Neural cell (in vitro differentiated cells): Measurements from ENCODE around the gene C12orf60. TPM values are rescaled to one million over a fixed set of nuclear protein-coding genes. Genes with fewer than 3 reads are reported as not detected.

Experiments
- H2AFZ ChIP-seq: fragments of 200-600, 300-800 bp; sonication (generic), shearing (Covaris generic); 2 replicates; pipeline ENCODE4 v1.6.0; 2014; ENCODE audit warnings: low read depth, mild to moderate bottlenecking, antibody characterized with exemption, low read length, moderate library complexity
- H3F3A ChIP-seq: fragments of 200-600 bp; shearing (Covaris generic); 2 replicates; pipeline ENCODE4 v1.6.1; 2016; ENCODE audit warnings: mild to moderate bottlenecking, moderate library complexity, mixed read lengths, antibody characterized with exemption, low read length; ENCODE audit not compliant: insufficient read depth, poor library complexity, severe bottlenecking
- H3K27ac ChIP-seq: fragments of 200-600, 300-800 bp; sonication (generic), shearing (Covaris generic); 2 replicates; pipeline ENCODE4 v1.5.1; 2014; ENCODE audit warnings: mild to moderate bottlenecking, low read length, moderate library complexity
- H3K27me3 ChIP-seq: fragments of 300-800, 200-600 bp; sonication (generic), shearing (Covaris generic); 2 replicates; pipeline ENCODE4 v1.6.0; 2014; ENCODE audit warnings: mild to moderate bottlenecking, low read depth, low read length, moderate library complexity; ENCODE audit not compliant: insufficient read depth
- H3K36me3 ChIP-seq: fragments of 300-800, 200-600 bp; sonication (generic), shearing (Covaris generic); 2 replicates; pipeline ENCODE4 v1.5.1; 2014; ENCODE audit warnings: mild to moderate bottlenecking, antibody characterized with exemption, low read length, moderate library complexity; ENCODE audit not compliant: insufficient read depth
- H3K4me2 ChIP-seq: fragments of 300-800, 200-600 bp; sonication (generic), shearing (Covaris generic); 2 replicates; pipeline ENCODE4 v1.6.0; 2014; ENCODE audit warnings: mild to moderate bottlenecking, low read length
- H3K4me3 ChIP-seq: fragments of 300-800, 200-600 bp; sonication (generic), shearing (Covaris generic); 2 replicates; pipeline ENCODE4 v1.5.1; 2014; ENCODE audit warnings: mild to moderate bottlenecking, low read length, moderate library complexity
- H3K79me2 ChIP-seq: fragments of 200-600 bp; shearing (Covaris generic); replicated peaks from 2 replicates; pipeline ENCODE4 v1.6.0; 2014; ENCODE audit warnings: mild to moderate bottlenecking, low read length, moderate library complexity; ENCODE audit not compliant: insufficient read depth
- H3K9ac ChIP-seq: fragments of 300-800, 200-600 bp; sonication (generic), shearing (Covaris generic); 2 replicates; pipeline ENCODE4 v1.6.1; 2016; ENCODE audit warnings: mild to moderate bottlenecking, low read length, mixed read lengths
- H3K9me2 ChIP-seq: fragments of 200-600 bp; shearing (Covaris generic); 2 replicates; pipeline ENCODE4 v1.6.1; 2016; ENCODE audit warnings: mild to moderate bottlenecking, low read length, mixed read lengths; ENCODE audit not compliant: insufficient read depth
- H3K9me3 ChIP-seq: fragments of 200-600, 300-800 bp; sonication (generic), shearing (Covaris generic); 2 replicates; pipeline ENCODE4 v1.6.1; 2016; ENCODE audit warnings: mild to moderate bottlenecking, mixed run types, low read length, moderate library complexity, mixed read lengths
- H4K20me1 ChIP-seq: fragments of 200-600 bp; shearing (Covaris generic); 2 replicates; pipeline ENCODE4 v1.6.1; 2016; ENCODE audit warnings: mild to moderate bottlenecking, mixed run types; ENCODE audit not compliant: insufficient read depth
- EP300 ChIP-seq: fragments of 450-650 bp; conservative IDR thresholded peaks from 2 replicates; pipeline ENCODE4 v1.6.1; 2014; ENCODE audit warnings: antibody characterized with exemption, mild to moderate bottlenecking, moderate library complexity; ENCODE audit not compliant: poor library complexity, severe bottlenecking
- EZH2 ChIP-seq: fragments of 200-600, 300-800 bp; shearing (Covaris generic), sonication (generic); IDR thresholded peaks from 2 replicates; pipeline ENCODE4 v1.6.1; 2014; ENCODE audit warnings: antibody characterized with exemption, low read length, borderline replicate concordance, mild to moderate bottlenecking; ENCODE audit not compliant: insufficient read depth, poor library complexity, severe bottlenecking
- MXI1 ChIP-seq: fragments of 450-650 bp; conservative IDR thresholded peaks from 2 replicates; pipeline ENCODE4 v1.6.1; 2014; ENCODE audit warnings: antibody characterized with exemption, mild to moderate bottlenecking; ENCODE audit not compliant: poor library complexity, severe bottlenecking
- POLR2AphosphoS5 ChIP-seq: IDR thresholded peaks from 2 replicates; pipeline ENCODE4 v1.6.1; 2012
- RAD21 ChIP-seq: fragments of 450-650 bp; conservative IDR thresholded peaks from 2 replicates; pipeline ENCODE4 v1.6.1; 2014; ENCODE audit warnings: antibody characterized with exemption, mild to moderate bottlenecking, moderate library complexity
- SMC3 ChIP-seq: fragments of 450-650 bp; conservative IDR thresholded peaks from 2 replicates; pipeline ENCODE4 v1.6.1; 2014; ENCODE audit warnings: antibody characterized with exemption, mild to moderate bottlenecking, moderate library complexity; ENCODE audit not compliant: poor library complexity
- TAF1 ChIP-seq: IDR thresholded peaks from 2 replicates; pipeline ENCODE4 v1.6.1; 2012; ENCODE audit warnings: low read depth
- polyA plus RNA-seq: library from polyadenylated mRNA; depleted of rRNA; stranded (reverse); fragments of >200 nt; gene quantifications from 2 replicates; pipeline ENCODE4 v1.2.3, GENCODE V29; 2014
- TF ChIP-seq, protein P1 (sequence below): IDR thresholded peaks from 2 replicates; pipeline ENCODE4 v1.6.1; 2012; ENCODE audit warnings: borderline replicate concordance

The C12orf60 gene
- polyA plus RNA-seq, 1 donor from 2014 or later: 4.8 TPM

- H3K9ac ChIP-seq: no peak overlapping the region
- H3K9me3 ChIP-seq: no peaks in the 10 kb centered on the region
- no peaks in the 10 kb centered on the region for H3F3A ChIP-seq
- H3K27ac ChIP-seq: no peak overlapping the region
- H3K79me2 ChIP-seq: no peaks in the 10 kb centered on the region
- no peaks in the 10 kb centered on the region for H3K9me2 ChIP-seq
- no peak for TF ChIP-seq MXI1
- TF ChIP-seq SMC3: no peak
- TF ChIP-seq, protein P1, sequence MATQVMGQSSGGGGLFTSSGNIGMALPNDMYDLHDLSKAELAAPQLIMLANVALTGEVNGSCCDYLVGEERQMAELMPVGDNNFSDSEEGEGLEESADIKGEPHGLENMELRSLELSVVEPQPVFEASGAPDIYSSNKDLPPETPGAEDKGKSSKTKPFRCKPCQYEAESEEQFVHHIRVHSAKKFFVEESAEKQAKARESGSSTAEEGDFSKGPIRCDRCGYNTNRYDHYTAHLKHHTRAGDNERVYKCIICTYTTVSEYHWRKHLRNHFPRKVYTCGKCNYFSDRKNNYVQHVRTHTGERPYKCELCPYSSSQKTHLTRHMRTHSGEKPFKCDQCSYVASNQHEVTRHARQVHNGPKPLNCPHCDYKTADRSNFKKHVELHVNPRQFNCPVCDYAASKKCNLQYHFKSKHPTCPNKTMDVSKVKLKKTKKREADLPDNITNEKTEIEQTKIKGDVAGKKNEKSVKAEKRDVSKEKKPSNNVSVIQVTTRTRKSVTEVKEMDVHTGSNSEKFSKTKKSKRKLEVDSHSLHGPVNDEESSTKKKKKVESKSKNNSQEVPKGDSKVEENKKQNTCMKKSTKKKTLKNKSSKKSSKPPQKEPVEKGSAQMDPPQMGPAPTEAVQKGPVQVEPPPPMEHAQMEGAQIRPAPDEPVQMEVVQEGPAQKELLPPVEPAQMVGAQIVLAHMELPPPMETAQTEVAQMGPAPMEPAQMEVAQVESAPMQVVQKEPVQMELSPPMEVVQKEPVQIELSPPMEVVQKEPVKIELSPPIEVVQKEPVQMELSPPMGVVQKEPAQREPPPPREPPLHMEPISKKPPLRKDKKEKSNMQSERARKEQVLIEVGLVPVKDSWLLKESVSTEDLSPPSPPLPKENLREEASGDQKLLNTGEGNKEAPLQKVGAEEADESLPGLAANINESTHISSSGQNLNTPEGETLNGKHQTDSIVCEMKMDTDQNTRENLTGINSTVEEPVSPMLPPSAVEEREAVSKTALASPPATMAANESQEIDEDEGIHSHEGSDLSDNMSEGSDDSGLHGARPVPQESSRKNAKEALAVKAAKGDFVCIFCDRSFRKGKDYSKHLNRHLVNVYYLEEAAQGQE: no peak
- no peak for TF ChIP-seq POLR2AphosphoS5
- TF ChIP-seq TAF1: no peak
- no peaks in the 10 kb centered on the region for H4K20me1 ChIP-seq
- no peak overlapping the region for H3K4me2 ChIP-seq
- no peaks in the 10 kb centered on the region for H3K36me3 ChIP-seq
- H2AFZ ChIP-seq: no peak overlapping the region
- H3K4me3 ChIP-seq: no peak overlapping the region
- no peaks in the 10 kb centered on the region for H3K27me3 ChIP-seq
Measured at GRCh38 chr12:14824012-14824634, 20.7 kb downstream of the C12orf60 start.

DNA sequence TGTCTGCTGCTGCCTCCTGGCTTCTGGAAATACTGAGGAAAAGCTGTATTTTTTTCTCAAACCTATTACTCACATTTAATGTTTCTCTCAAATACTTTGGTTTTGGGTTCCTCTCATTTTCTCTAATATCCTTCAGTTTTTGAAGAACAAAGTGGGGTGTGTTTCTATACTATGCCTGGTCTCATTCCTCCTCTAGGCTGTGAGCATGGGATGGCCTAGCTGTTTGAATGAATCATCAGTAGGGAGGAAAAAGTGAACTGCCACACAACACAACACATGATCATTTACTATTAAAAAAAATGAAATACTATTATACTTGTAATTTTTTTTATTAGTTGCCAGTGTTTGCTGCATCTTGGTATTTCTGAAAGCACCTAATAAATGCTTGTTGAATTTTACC is 21.8 kb downstream of the C12orf60 start:
- no peaks in the 10 kb centered on the region for H3K27me3 ChIP-seq
- H3K9ac ChIP-seq: no peak overlapping the region
- H3K27ac ChIP-seq: no peak overlapping the region
- TF ChIP-seq EP300 (no peak), RAD21 (no peak), TAF1 (no peak), POLR2AphosphoS5 (no peak), EZH2 (no peak), SMC3 (no peak)
- TF ChIP-seq, protein P1: no peak
- H3K4me3 ChIP-seq: no peak overlapping the region
- H2AFZ ChIP-seq: no peak overlapping the region
- H3K79me2 ChIP-seq: no peaks in the 10 kb centered on the region
- no peaks in the 10 kb centered on the region for H3K9me2 ChIP-seq
- no peaks in the 10 kb centered on the region for H4K20me1 ChIP-seq
- no peaks in the 10 kb centered on the region for H3F3A ChIP-seq
- no peak overlapping the region for H3K4me2 ChIP-seq
- no peaks in the 10 kb centered on the region for H3K9me3 ChIP-seq
- no peaks in the 10 kb centered on the region for H3K36me3 ChIP-seq
